ENCODE results near the gene ZNF10. TPM values are rescaled to one million over a fixed set of nuclear protein-coding genes. Genes with fewer than 3 reads are reported as not detected.

The ZNF10 gene
- 9.2 and 12.1 TPM in 2 replicates for total RNA-seq
- 2.7 and 3.7 TPM in 2 replicates for polyA plus RNA-seq
- 2.0 and 3.4 TPM in 2 replicates for polyA plus RNA-seq (2012)
- 5.0 and 5.9 TPM in 2 replicates for polyA minus RNA-seq (ENCODE audit: low replicate concordance)

GRCh38 chr12:133130038-133130807, at the start of gene ZNF10, which contains the start of gene ZNF891:
TSS of gene ZNF10 (plus strand) at chr12:133130627. CDS start at chr12:133144493, 13,866 bp downstream.
TSS of gene ZNF891 (minus strand) at chr12:133130274. CDS start at chr12:133121918, 8,356 bp downstream.
- Histone ChIP-seq H3K9me3 (ENCODE audit: control insufficient read depth, insufficient read depth, low read depth, low read length) (no peaks in the 10 kb centered on the region), H3K4me3 (replicated peaks in 1 of 4; ENCODE audit: control extremely low read depth in 1 of 4, insufficient read depth in 1 of 4, low read depth in 3 of 4, low read length in 4 of 4) (peak within 1 kb of the TSS; percentile 59 to 96 (median 80)), H3K9ac (ENCODE audit: insufficient read depth, low read length) (peak within 1 kb of the TSS; percentile 72), H3K4me1 (ENCODE audit: control insufficient read depth, extremely low read depth, insufficient read depth, low read length) (no peaks in the 10 kb centered on the region), H4K20me1 (ENCODE audit: control insufficient read depth, extremely low read depth, insufficient read depth, low read length) (no peaks in the 10 kb centered on the region), H3K27ac (ENCODE audit: insufficient read depth, low read length) (peak within 1 kb of the TSS; percentile 98), H2AFZ (ENCODE audit: low read length) (peak within 1 kb of the TSS; percentile 96), H3K36me3 (ENCODE audit: control insufficient read depth, insufficient read depth, low read length) (no peaks in the 10 kb centered on the region), H3K79me2 (ENCODE audit: control insufficient read depth, insufficient read depth, low read length) (no peaks in the 10 kb centered on the region), H3K27me3 (ENCODE audit: control insufficient read depth, insufficient read depth, low read length) (no peaks in the 10 kb centered on the region), H3K4me2 (ENCODE audit: extremely low read depth, insufficient read depth, low read length) (peak within 1 kb of the TSS; percentile 71)
- TF ChIP-seq CTCF (conservative IDR thresholded peaks at IDR 0.05 in 1 of 2, IDR thresholded peaks at IDR 0.05 in 1 of 2; ENCODE audit: low read depth in 1 of 2, low read length in 2 of 2) (no peak), EZH2 (IDR thresholded peaks at IDR 0.05; ENCODE audit: low read length, missing control alignments) (no peak)
- peak; percentile 96 to 97 for DNase-seq (ENCODE audit: low read depth in 2 of 2)

GRCh38 chr12:133081159-133081780, 49.2 kb upstream of the ZNF10 start:
- H3K36me3 ChIP-seq (ENCODE audit: control insufficient read depth, insufficient read depth, low read length): peaks cover 8% of the 10 kb centered on the region
- H3K27ac ChIP-seq (ENCODE audit: insufficient read depth, low read length): peak overlapping the region; percentile 84
- DNase-seq (ENCODE audit: low read depth in 2 of 2): no peak
- TF ChIP-seq CTCF (conservative IDR thresholded peaks at IDR 0.05 in 1 of 2, IDR thresholded peaks at IDR 0.05 in 1 of 2; ENCODE audit: low read depth in 1 of 2, low read length in 2 of 2) (no peak), EZH2 (IDR thresholded peaks at IDR 0.05; ENCODE audit: low read length, missing control alignments) (no peak)
- H3K9ac ChIP-seq (ENCODE audit: insufficient read depth, low read length): peak overlapping the region; percentile 90
- H2AFZ ChIP-seq (ENCODE audit: low read length): peak overlapping the region; percentile 65
- H3K79me2 ChIP-seq (ENCODE audit: control insufficient read depth, insufficient read depth, low read length): peaks cover 5% of the 10 kb centered on the region
- H3K4me1 ChIP-seq (ENCODE audit: control insufficient read depth, extremely low read depth, insufficient read depth, low read length): no peaks in the 10 kb centered on the region
- peaks cover 1% of the 10 kb centered on the region for H3K9me3 ChIP-seq (ENCODE audit: control insufficient read depth, insufficient read depth, low read depth, low read length)
- no peaks in the 10 kb centered on the region for H4K20me1 ChIP-seq (ENCODE audit: control insufficient read depth, extremely low read depth, insufficient read depth, low read length)
- H3K4me3 ChIP-seq (replicated peaks in 1 of 4; ENCODE audit: control extremely low read depth in 1 of 4, insufficient read depth in 1 of 4, low read depth in 3 of 4, low read length in 4 of 4): peak overlapping the region; percentile 59 to 88 (median 72)
- peak overlapping the region; percentile 76 for H3K4me2 ChIP-seq (ENCODE audit: extremely low read depth, insufficient read depth, low read length)
- H3K27me3 ChIP-seq (ENCODE audit: control insufficient read depth, insufficient read depth, low read length): no peaks in the 10 kb centered on the region

- Histone ChIP-seq H2AFZ (ENCODE audit: low read length) (no peak overlapping the region), H3K27me3 (ENCODE audit: control insufficient read depth, insufficient read depth, low read length) (no peaks in the 10 kb centered on the region), H3K4me3 (replicated peaks in 1 of 4; ENCODE audit: control extremely low read depth in 1 of 4, insufficient read depth in 1 of 4, low read depth in 3 of 4, low read length in 4 of 4) (no peak overlapping the region), H4K20me1 (ENCODE audit: control insufficient read depth, extremely low read depth, insufficient read depth, low read length) (no peaks in the 10 kb centered on the region), H3K27ac (ENCODE audit: insufficient read depth, low read length) (no peak overlapping the region), H3K36me3 (ENCODE audit: control insufficient read depth, insufficient read depth, low read length) (peaks cover 8% of the 10 kb centered on the region), H3K4me2 (ENCODE audit: extremely low read depth, insufficient read depth, low read length) (no peak overlapping the region), H3K9ac (ENCODE audit: insufficient read depth, low read length) (no peak overlapping the region), H3K9me3 (ENCODE audit: control insufficient read depth, insufficient read depth, low read depth, low read length) (peaks cover 1% of the 10 kb centered on the region), H3K4me1 (ENCODE audit: control insufficient read depth, extremely low read depth, insufficient read depth, low read length) (no peaks in the 10 kb centered on the region), H3K79me2 (ENCODE audit: control insufficient read depth, insufficient read depth, low read length) (peaks cover 5% of the 10 kb centered on the region)
- DNase-seq (ENCODE audit: low read depth in 2 of 2): no peak
- TF ChIP-seq CTCF (conservative IDR thresholded peaks at IDR 0.05 in 1 of 2, IDR thresholded peaks at IDR 0.05 in 1 of 2; ENCODE audit: low read depth in 1 of 2, low read length in 2 of 2) (no peak), EZH2 (IDR thresholded peaks at IDR 0.05; ENCODE audit: low read length, missing control alignments) (no peak)
Observed at GRCh38 chr12:133083345-133083744, 47.1 kb upstream of the ZNF10 start.

Data from fibroblast of lung (primary cell).